HEK293 (cell line): ENCODE data around the gene PRKCG.

ENCODE experiments used
- EGR2 ChIP-seq: fragments of 450-650 bp; formaldehyde crosslinking; IDR thresholded peaks from 2 replicates; pipeline ENCODE4 v1.5.1; 2016; ENCODE audit warnings: low read depth, missing biosample characterization, missing genetic modification characterization
- FEZF1 ChIP-seq: fragments of 450-650 bp; formaldehyde crosslinking; IDR thresholded peaks from 2 replicates; pipeline ENCODE4 v1.5.1; 2016; ENCODE audit warnings: missing biosample characterization, missing genetic modification characterization
- KLF10 ChIP-seq: fragments of 450-650 bp; IDR thresholded peaks from 2 replicates; pipeline ENCODE4 v1.5.1; 2018; ENCODE audit warnings: missing biosample characterization, mild to moderate bottlenecking, missing genetic modification characterization
- OSR2 ChIP-seq: fragments of 450-650 bp; formaldehyde crosslinking; IDR thresholded peaks from 2 replicates; pipeline ENCODE4 v1.5.1; 2016; ENCODE audit warnings: missing biosample characterization, missing genetic modification characterization
- RBAK ChIP-seq: fragments of 450-650 bp; formaldehyde crosslinking; IDR thresholded peaks from 2 replicates; pipeline ENCODE4 v1.5.1; 2016; ENCODE audit warnings: missing biosample characterization, missing genetic modification characterization
- SALL2 ChIP-seq: fragments of 450-650 bp; formaldehyde crosslinking; IDR thresholded peaks from 2 replicates; pipeline ENCODE4 v1.5.0; 2017; ENCODE audit warnings: missing biosample characterization, mild to moderate bottlenecking, missing genetic modification characterization, borderline replicate concordance
- TSHZ1 ChIP-seq: fragments of 450-650 bp; formaldehyde crosslinking; IDR thresholded peaks from 2 replicates; pipeline ENCODE4 v1.5.1; 2016; ENCODE audit warnings: missing biosample characterization, missing genetic modification characterization, borderline replicate concordance
- ZBTB8A ChIP-seq: fragments of 450-650 bp; formaldehyde crosslinking; IDR thresholded peaks from 2 replicates; pipeline ENCODE4 v1.5.1; 2016; ENCODE audit warnings: missing biosample characterization, missing genetic modification characterization
- ZIC2 ChIP-seq: fragments of 450-650 bp; formaldehyde crosslinking; IDR thresholded peaks from 2 replicates; pipeline ENCODE4 v1.5.1; 2016; ENCODE audit warnings: missing biosample characterization, missing genetic modification characterization
- ZNF121 ChIP-seq: fragments of 450-650 bp; formaldehyde crosslinking; IDR thresholded peaks from 2 replicates; pipeline ENCODE4 v1.5.1; 2016; ENCODE audit warnings: missing biosample characterization, missing genetic modification characterization
- ZNF174 ChIP-seq: fragments of 450-650 bp; formaldehyde crosslinking; IDR thresholded peaks from 2 replicates; pipeline ENCODE4 v1.5.0; 2017; ENCODE audit warnings: missing biosample characterization, mild to moderate bottlenecking, missing genetic modification characterization
- ZNF19 ChIP-seq: fragments of 450-650 bp; formaldehyde crosslinking; IDR thresholded peaks from 2 replicates; pipeline ENCODE4; 2016; ENCODE audit warnings: missing biosample characterization, missing genetic modification characterization, low read depth
- ZNF202 ChIP-seq: fragments of 450-650 bp; formaldehyde crosslinking; IDR thresholded peaks from 2 replicates; pipeline ENCODE4 v1.5.1; 2016; ENCODE audit warnings: missing biosample characterization, missing genetic modification characterization, borderline replicate concordance
- ZNF26 ChIP-seq: fragments of 450-650 bp; formaldehyde crosslinking; IDR thresholded peaks from 2 replicates; pipeline ENCODE4 v1.5.1; 2016; ENCODE audit warnings: missing biosample characterization, missing genetic modification characterization
- ZNF274 ChIP-seq, 2 experiments: fragments of 200-500 bp in 1 of 2; fragments of 450-650 bp in 1 of 2; sonication (Bioruptor generic) in 1 of 2; formaldehyde crosslinking in 1 of 2; IDR thresholded peaks; 2 replicates each; pipeline versions ENCODE4 v1.5.1 to v1.6.1; 2014 to 2016; ENCODE audit warnings: borderline replicate concordance in 1 of 2, inconsistent platforms in 1 of 2, low read length in 1 of 2, missing biosample characterization in 1 of 2, missing genetic modification characterization in 1 of 2
- ZNF324 ChIP-seq: fragments of 450-650 bp; formaldehyde crosslinking; IDR thresholded peaks from 2 replicates; pipeline ENCODE4 v1.5.1; 2016; ENCODE audit warnings: missing biosample characterization, missing genetic modification characterization
- ZNF350 ChIP-seq: fragments of 450-650 bp; formaldehyde crosslinking; IDR thresholded peaks from 2 replicates; pipeline ENCODE4 v1.5.0; 2017; ENCODE audit warnings: missing biosample characterization, mild to moderate bottlenecking, missing genetic modification characterization
- ZNF394 ChIP-seq: fragments of 450-650 bp; formaldehyde crosslinking; IDR thresholded peaks from 2 replicates; pipeline ENCODE4 v1.5.1; 2016; ENCODE audit warnings: missing biosample characterization, missing genetic modification characterization, mild to moderate bottlenecking, moderate library complexity, borderline replicate concordance
- ZNF423 ChIP-seq: fragments of 450-650 bp; formaldehyde crosslinking; IDR thresholded peaks from 2 replicates; pipeline ENCODE4 v1.5.1; 2016; ENCODE audit warnings: missing biosample characterization, missing genetic modification characterization
- ZNF426 ChIP-seq: fragments of 450-650 bp; formaldehyde crosslinking; IDR thresholded peaks from 2 replicates; pipeline ENCODE4 v1.5.1; 2017; ENCODE audit warnings: missing biosample characterization, missing genetic modification characterization, mild to moderate bottlenecking, inconsistent platforms, moderate library complexity
- ZNF433 ChIP-seq: fragments of 450-650 bp; formaldehyde crosslinking; IDR thresholded peaks from 2 replicates; pipeline ENCODE4 v1.5.1; 2016; ENCODE audit warnings: missing biosample characterization, missing genetic modification characterization, low read depth
- ZNF521 ChIP-seq: fragments of 450-650 bp; formaldehyde crosslinking; IDR thresholded peaks from 2 replicates; pipeline ENCODE4 v1.5.1; 2017; ENCODE audit warnings: missing biosample characterization, mild to moderate bottlenecking, missing genetic modification characterization
- ZNF585B ChIP-seq: fragments of 450-650 bp; formaldehyde crosslinking; IDR thresholded peaks from 2 replicates; pipeline ENCODE4 v1.5.1; 2016; ENCODE audit warnings: missing biosample characterization, missing genetic modification characterization
- ZNF626 ChIP-seq: fragments of 450-650 bp; sonication (Bioruptor Pico); formaldehyde crosslinking; IDR thresholded peaks from 2 replicates; pipeline ENCODE4 v1.5.1; 2018; ENCODE audit warnings: missing biosample characterization, missing genetic modification characterization, inconsistent platforms
- ZNF639 ChIP-seq: fragments of 450-650 bp; formaldehyde crosslinking; IDR thresholded peaks from 2 replicates; pipeline ENCODE4 v1.5.1; 2016; ENCODE audit warnings: missing biosample characterization, missing genetic modification characterization
- ZNF658 ChIP-seq: fragments of 450-650 bp; formaldehyde crosslinking; IDR thresholded peaks from 2 replicates; pipeline ENCODE4; 2016; ENCODE audit warnings: missing biosample characterization, missing genetic modification characterization
- ZNF670 ChIP-seq: fragments of 450-650 bp; formaldehyde crosslinking; IDR thresholded peaks from 2 replicates; pipeline ENCODE4 v1.5.1; 2016; ENCODE audit warnings: missing biosample characterization, missing genetic modification characterization, low read depth
- ZNF76 ChIP-seq: fragments of 450-650 bp; formaldehyde crosslinking; IDR thresholded peaks from 2 replicates; pipeline ENCODE4; 2016; ENCODE audit warnings: low read depth, missing biosample characterization, missing genetic modification characterization, borderline replicate concordance
- ZNF776 ChIP-seq: fragments of 450-650 bp; formaldehyde crosslinking; IDR thresholded peaks from 2 replicates; pipeline ENCODE4 v1.5.0; 2017; ENCODE audit warnings: missing biosample characterization, missing genetic modification characterization, borderline replicate concordance
- ZNF777 ChIP-seq: fragments of 450-650 bp; formaldehyde crosslinking; IDR thresholded peaks from 2 replicates; pipeline ENCODE4 v1.5.1; 2017; ENCODE audit warnings: missing biosample characterization, missing genetic modification characterization, borderline replicate concordance
- ZNF837 ChIP-seq: fragments of 450-650 bp; formaldehyde crosslinking; IDR thresholded peaks from 2 replicates; pipeline ENCODE4 v1.5.1; 2016; ENCODE audit warnings: missing biosample characterization, missing genetic modification characterization
- ZNF843 ChIP-seq: fragments of 450-650 bp; formaldehyde crosslinking; IDR thresholded peaks from 2 replicates; pipeline ENCODE4 v1.5.1; 2016; ENCODE audit warnings: missing biosample characterization, missing genetic modification characterization

The PRKCG gene

GRCh38 chr19:53868892-53869804, 12.8 kb upstream of the PRKCG start (continued):
- TF ChIP-seq ZNF26 (no peak), ZNF324 (tag by site-specific recombination) (no peak), ZNF843 (tag by site-specific recombination) (no peak; the same call in 1 of the 2 replicates), ZNF174 (tag by site-specific recombination) (no peak), EGR2 (tag by site-specific recombination) (peak; percentile 97), ZNF776 (tag by site-specific recombination) (no peak), KLF10 (peak; percentile 86; the same call in 1 of the 2 replicates), ZNF626 (tag by site-specific recombination) (no peak), ZNF19 (no peak), ZNF777 (tag by site-specific recombination) (no peak), SALL2 (tag by site-specific recombination) (no peak), ZNF639 (tag by site-specific recombination) (no peak), ZIC2 (tag by site-specific recombination) (peak; percentile 79), ZBTB8A (peak; percentile 75), ZNF202 (no peak), ZNF350 (tag by site-specific recombination) (no peak), ZNF433 (tag by site-specific recombination) (no peak), ZNF670 (no peak), ZNF837 (tag by site-specific recombination) (no peak), ZNF423 (tag by site-specific recombination) (no peak), RBAK (tag by site-specific recombination) (no peak), FEZF1 (tag by site-specific recombination) (no peak; the same call in 1 of the 2 replicates), ZNF121 (tag by site-specific recombination) (no peak), ZNF521 (tag by site-specific recombination) (no peak), OSR2 (tag by site-specific recombination) (no peak), ZNF76 (0 out of 2 replicates have a peak, but pooled peaks have one; percentile 11), ZNF274 (IDR thresholded peaks at IDR 0.05; ENCODE audit: low read length) (no peak), ZNF274 (tag by site-specific recombination; IDR thresholded peaks at IDR 0.05; ENCODE audit: borderline replicate concordance) (no peak), ZNF394 (tag by site-specific recombination) (0 out of 2 replicates have a peak, but pooled peaks have one; percentile 33), TSHZ1 (tag by site-specific recombination) (no peak), ZNF658 (no peak), ZNF585B (tag by site-specific recombination) (no peak), ZNF426 (no peak)
